ENCODE results near the gene CBARP.
A peak's percentile ranks its signal among the peaks of the same experiment; 100 is the strongest.

- no peak for TF ChIP-seq POLR2A (IDR thresholded peaks at IDR 0.05; ENCODE audit: low read depth, low read length)
- TF ChIP-seq, protein P1, sequence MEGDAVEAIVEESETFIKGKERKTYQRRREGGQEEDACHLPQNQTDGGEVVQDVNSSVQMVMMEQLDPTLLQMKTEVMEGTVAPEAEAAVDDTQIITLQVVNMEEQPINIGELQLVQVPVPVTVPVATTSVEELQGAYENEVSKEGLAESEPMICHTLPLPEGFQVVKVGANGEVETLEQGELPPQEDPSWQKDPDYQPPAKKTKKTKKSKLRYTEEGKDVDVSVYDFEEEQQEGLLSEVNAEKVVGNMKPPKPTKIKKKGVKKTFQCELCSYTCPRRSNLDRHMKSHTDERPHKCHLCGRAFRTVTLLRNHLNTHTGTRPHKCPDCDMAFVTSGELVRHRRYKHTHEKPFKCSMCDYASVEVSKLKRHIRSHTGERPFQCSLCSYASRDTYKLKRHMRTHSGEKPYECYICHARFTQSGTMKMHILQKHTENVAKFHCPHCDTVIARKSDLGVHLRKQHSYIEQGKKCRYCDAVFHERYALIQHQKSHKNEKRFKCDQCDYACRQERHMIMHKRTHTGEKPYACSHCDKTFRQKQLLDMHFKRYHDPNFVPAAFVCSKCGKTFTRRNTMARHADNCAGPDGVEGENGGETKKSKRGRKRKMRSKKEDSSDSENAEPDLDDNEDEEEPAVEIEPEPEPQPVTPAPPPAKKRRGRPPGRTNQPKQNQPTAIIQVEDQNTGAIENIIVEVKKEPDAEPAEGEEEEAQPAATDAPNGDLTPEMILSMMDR (IDR thresholded peaks at IDR 0.05; ENCODE audit: extremely low read depth in 1 of 2, insufficient read depth in 1 of 2, low read depth in 1 of 2, low read length in 2 of 2): peak; percentile 75 to 85
- TF ChIP-seq GATA2 (IDR thresholded peaks at IDR 0.05; ENCODE audit: insufficient read depth, insufficient read length, low read depth, low read length): no peak
- no peak for TF ChIP-seq EZH2 (IDR thresholded peaks at IDR 0.05; ENCODE audit: borderline replicate concordance, low read depth, low read length, severe bottlenecking)
- TF ChIP-seq, protein P2, sequence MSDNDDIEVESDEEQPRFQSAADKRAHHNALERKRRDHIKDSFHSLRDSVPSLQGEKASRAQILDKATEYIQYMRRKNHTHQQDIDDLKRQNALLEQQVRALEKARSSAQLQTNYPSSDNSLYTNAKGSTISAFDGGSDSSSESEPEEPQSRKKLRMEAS (IDR thresholded peaks at IDR 0.05; ENCODE audit: insufficient read depth, insufficient read length): no peak
- TF ChIP-seq POLR2AphosphoS5 (IDR thresholded peaks at IDR 0.05; ENCODE audit: insufficient read depth, low read depth, low read length): peak; percentile 82
- no peak for TF ChIP-seq MYC (IDR thresholded peaks at IDR 0.05; ENCODE audit: low read depth, low read length)
- peak; percentile 50 for TF ChIP-seq FOS (IDR thresholded peaks at IDR 0.05; ENCODE audit: borderline replicate concordance, insufficient read depth, low read length)
- TF ChIP-seq JUN (IDR thresholded peaks at IDR 0.05; ENCODE audit: borderline replicate concordance, insufficient read depth, insufficient read length, low read depth): no peak
Measured at GRCh38 chr19:1248786-1249297, 11.0 kb upstream of the CBARP start.
